HEK293 (cell line): ENCODE results near the gene INPPL1.

ENCODE experiments used
- BCL11A ChIP-seq: fragments of 450-650 bp; formaldehyde crosslinking; IDR thresholded peaks from 2 replicates; pipeline ENCODE4 v1.5.1; 2016; ENCODE audit warnings: low read depth, missing biosample characterization, missing genetic modification characterization
- CTCF ChIP-seq: fragments of 450-650 bp; formaldehyde crosslinking; IDR thresholded peaks from 2 replicates; pipeline ENCODE4 v1.5.1; 2016; ENCODE audit warnings: missing biosample characterization, missing genetic modification characterization
- HOXA7 ChIP-seq: sonication (generic); formaldehyde crosslinking; IDR thresholded peaks from 2 replicates; pipeline ENCODE4 v1.8.1; 2022; ENCODE audit warnings: missing genetic modification reagents, borderline replicate concordance
- MZF1 ChIP-seq: fragments of 450-650 bp; formaldehyde crosslinking; IDR thresholded peaks from 2 replicates; pipeline ENCODE4 v1.5.1; 2017; ENCODE audit warnings: missing biosample characterization, missing genetic modification characterization, borderline replicate concordance
- PBX3 ChIP-seq: sonication (generic); formaldehyde crosslinking; IDR thresholded peaks from 2 replicates; pipeline ENCODE4 v1.8.1; 2022; ENCODE audit warnings: mild to moderate bottlenecking, moderate library complexity, missing genetic modification reagents
- PRDM4 ChIP-seq: fragments of 450-650 bp; formaldehyde crosslinking; IDR thresholded peaks from 2 replicates; pipeline ENCODE4 v1.5.1; 2017; ENCODE audit warnings: missing biosample characterization, missing genetic modification characterization
- RBAK ChIP-seq: fragments of 450-650 bp; formaldehyde crosslinking; IDR thresholded peaks from 2 replicates; pipeline ENCODE4 v1.5.1; 2016; ENCODE audit warnings: missing biosample characterization, missing genetic modification characterization
- ZNF175 ChIP-seq: fragments of 450-650 bp; formaldehyde crosslinking; IDR thresholded peaks from 2 replicates; pipeline ENCODE4 v1.5.1; 2016; ENCODE audit warnings: missing biosample characterization, missing genetic modification characterization
- ZNF2 ChIP-seq: fragments of 450-650 bp; formaldehyde crosslinking; IDR thresholded peaks from 2 replicates; pipeline ENCODE4 v1.5.1; 2016; ENCODE audit warnings: missing biosample characterization, missing genetic modification characterization
- ZNF223 ChIP-seq: fragments of 450-650 bp; formaldehyde crosslinking; IDR thresholded peaks from 2 replicates; pipeline ENCODE4 v1.5.1; 2016; ENCODE audit warnings: missing biosample characterization, missing genetic modification characterization
- ZNF274 ChIP-seq, 2 experiments: fragments of 200-500 bp in 1 of 2; fragments of 450-650 bp in 1 of 2; sonication (Bioruptor generic) in 1 of 2; formaldehyde crosslinking in 1 of 2; IDR thresholded peaks; 2 replicates each; pipeline versions ENCODE4 v1.5.1 to v1.6.1; 2014 to 2016; ENCODE audit warnings: borderline replicate concordance in 1 of 2, inconsistent platforms in 1 of 2, low read length in 1 of 2, missing biosample characterization in 1 of 2, missing genetic modification characterization in 1 of 2
- ZNF37A ChIP-seq: fragments of 450-650 bp; IDR thresholded peaks from 2 replicates; pipeline ENCODE4 v1.5.1; 2018; ENCODE audit warnings: missing biosample characterization, missing genetic modification characterization
- ZSCAN30 ChIP-seq: fragments of 450-650 bp; IDR thresholded peaks from 2 replicates; pipeline ENCODE4 v1.5.1; 2018; ENCODE audit warnings: missing biosample characterization, mild to moderate bottlenecking, missing genetic modification characterization, moderate library complexity

- no peak for TF ChIP-seq CTCF (tag by site-specific recombination)
- TF ChIP-seq PBX3 (CRISPR knock-in tag), result no peak
- TF ChIP-seq ZNF175 (tag by site-specific recombination), result no peak
- no peak for TF ChIP-seq PRDM4
- no peak for TF ChIP-seq BCL11A (tag by site-specific recombination)
- no peak for TF ChIP-seq ZNF2 (tag by site-specific recombination)
- TF ChIP-seq ZNF37A, result no peak
- TF ChIP-seq RBAK (tag by site-specific recombination), result no peak
- TF ChIP-seq MZF1 (tag by site-specific recombination), result no peak
- no peak for TF ChIP-seq ZNF274 (IDR thresholded peaks at IDR 0.05; ENCODE audit: low read length)
- TF ChIP-seq ZNF274 (tag by site-specific recombination; IDR thresholded peaks at IDR 0.05; ENCODE audit: borderline replicate concordance), result no peak
- no peak for TF ChIP-seq ZNF223
- TF ChIP-seq HOXA7 (CRISPR knock-in tag), result no peak
- TF ChIP-seq ZSCAN30 (tag by site-specific recombination), result no peak
Measured at GRCh38 chr11:72203163-72203562, 21.4 kb upstream of the INPPL1 start.
